NCI-H1694 (cell line): Measurements from ENCODE around the gene LMBR1L.
"Not testable (repeated sequence)": the region's sequence is repeated elsewhere in the genome, so short reads cannot be mapped to it uniquely, and the experiment has no call there.

ENCODE experiments used
- DNase-seq: peaks from one replicate; lab custom pipeline; 2025; lab: John Stamatoyannopoulos, UW

Gene LMBR1L

GRCh38 chr12:49086116-49086515 lies 24.5 kb downstream of the LMBR1L start:
- DNase-seq: no peak

GRCh38 chr12:49084438-49084837 lies 26.2 kb downstream of the LMBR1L start:
- no peak for DNase-seq

- DNase-seq: no peak
These were observed 30.9 kb downstream of the LMBR1L start for GRCh38 chr12:49079793-49080192.

GRCh38 chr12:49070971-49071370 lies 39.7 kb downstream of the LMBR1L start:
- DNase-seq: no peak

- DNase-seq: peak; percentile 95
These were observed 40.9 kb downstream of the LMBR1L start, which contains the start of gene RHEBL1 for GRCh38 chr12:49069507-49070346. RHEBL1 (minus strand) TSS chr12:49069979; CDS start chr12:49069785, 194 bp downstream.

- no peak for DNase-seq
These were observed 41.7 kb downstream of the LMBR1L start for GRCh38 chr12:49068879-49069506.

- no peak for DNase-seq
These were observed 44.5 kb downstream of the LMBR1L start for GRCh38 chr12:49066120-49066519.

GRCh38 chr12:49064767-49065152 lies 45.9 kb downstream of the LMBR1L start:
- DNase-seq: no peak

- DNase-seq: not testable (repeated sequence)
These were observed 48.7 kb downstream of the LMBR1L start for GRCh38 chr12:49061916-49062315.

GRCh38 chr12:49061157-49061650 lies 49.4 kb downstream of the LMBR1L start:
- no peak for DNase-seq

GRCh38 chr12:49060237-49061156 lies 50.1 kb downstream of the LMBR1L start, which contains the start of gene KMT2D:
KMT2D (minus strand) TSS chr12:49060794; CDS start chr12:49055324, 5,470 bp downstream.
- peak; percentile 72 for DNase-seq

- no peak for DNase-seq
These were observed 51.1 kb downstream of the LMBR1L start for GRCh38 chr12:49059299-49060171.

- DNase-seq: no peak
These were observed 51.7 kb downstream of the LMBR1L start for GRCh38 chr12:49059045-49059298.

- no peak for DNase-seq
These were observed 52.1 kb downstream of the LMBR1L start for GRCh38 chr12:49058366-49059044.

GRCh38 chr12:49057888-49058287 lies 52.8 kb downstream of the LMBR1L start:
- DNase-seq: no peak

GRCh38 chr12:49055978-49056754 lies 54.5 kb downstream of the LMBR1L start:
- DNase-seq: no peak

- no peak for DNase-seq
These were observed 55.6 kb downstream of the LMBR1L start for GRCh38 chr12:49055092-49055491.

- DNase-seq: no peak
These were observed 56.1 kb downstream of the LMBR1L start for GRCh38 chr12:49054524-49054923.

- no peak for DNase-seq
These were observed 56.6 kb downstream of the LMBR1L start for GRCh38 chr12:49054096-49054495.
